Glutamatergic neuron (in vitro differentiated cells): ENCODE results near the gene TYMP. TPM values are rescaled to one million over a fixed set of nuclear protein-coding genes. Genes with fewer than 3 reads are reported as not detected.

Source experiments
- DNase-seq: peaks from one replicate; pipeline ENCODE4 v3.0.0; 2022
- H3K27ac Mint-ChIP-seq: one replicate; pipeline ENCODE4 v1.8.0; 2020; ENCODE audit warnings: mild to moderate bottlenecking, mixed read lengths, inconsistent platforms; ENCODE audit not compliant: unreplicated experiment
- H3K27me3 Mint-ChIP-seq: one replicate; pipeline ENCODE4 v1.8.0; 2020; ENCODE audit warnings: mild to moderate bottlenecking, moderate library complexity, mixed read lengths, inconsistent platforms; ENCODE audit not compliant: unreplicated experiment
- H3K36me3 Mint-ChIP-seq: one replicate; pipeline ENCODE4 v1.8.0; 2020; ENCODE audit warnings: mild to moderate bottlenecking, mixed read lengths, inconsistent platforms; ENCODE audit not compliant: unreplicated experiment
- H3K4me1 Mint-ChIP-seq: one replicate; pipeline ENCODE4 v1.8.0; 2020; ENCODE audit warnings: mild to moderate bottlenecking, low read depth, mixed read lengths, inconsistent platforms; ENCODE audit not compliant: unreplicated experiment
- H3K4me3 Mint-ChIP-seq: one replicate; pipeline ENCODE4 v1.8.0; 2020; ENCODE audit warnings: mild to moderate bottlenecking, mixed read lengths, inconsistent platforms; ENCODE audit not compliant: unreplicated experiment
- H3K9me3 Mint-ChIP-seq: one replicate; pipeline ENCODE4 v1.8.0; 2020; ENCODE audit warnings: mild to moderate bottlenecking, moderate library complexity, mixed read lengths, inconsistent platforms; ENCODE audit not compliant: unreplicated experiment
- total RNA-seq: library from RNA; stranded (reverse); fragmentation: NEBNext Ultra II Directional; extraction: Animal tissue kit (Norgen Biotek cat#: 25700); gene quantifications from one replicate; pipeline ENCODE4 v1.2.1, GENCODE V29; 2021; ENCODE audit not compliant: unreplicated experiment
- TF ChIP-seq, protein P1 (sequence below): fragments of 200-600 bp; sonication (generic); IDR thresholded peaks from one replicate; pipeline ENCODE4 v1.5.0; 2021; ENCODE audit not compliant: partially characterized antibody, unreplicated experiment

The TYMP gene
- total RNA-seq, 1 donor from 2014 or later: 1.2 TPM

DNA sequence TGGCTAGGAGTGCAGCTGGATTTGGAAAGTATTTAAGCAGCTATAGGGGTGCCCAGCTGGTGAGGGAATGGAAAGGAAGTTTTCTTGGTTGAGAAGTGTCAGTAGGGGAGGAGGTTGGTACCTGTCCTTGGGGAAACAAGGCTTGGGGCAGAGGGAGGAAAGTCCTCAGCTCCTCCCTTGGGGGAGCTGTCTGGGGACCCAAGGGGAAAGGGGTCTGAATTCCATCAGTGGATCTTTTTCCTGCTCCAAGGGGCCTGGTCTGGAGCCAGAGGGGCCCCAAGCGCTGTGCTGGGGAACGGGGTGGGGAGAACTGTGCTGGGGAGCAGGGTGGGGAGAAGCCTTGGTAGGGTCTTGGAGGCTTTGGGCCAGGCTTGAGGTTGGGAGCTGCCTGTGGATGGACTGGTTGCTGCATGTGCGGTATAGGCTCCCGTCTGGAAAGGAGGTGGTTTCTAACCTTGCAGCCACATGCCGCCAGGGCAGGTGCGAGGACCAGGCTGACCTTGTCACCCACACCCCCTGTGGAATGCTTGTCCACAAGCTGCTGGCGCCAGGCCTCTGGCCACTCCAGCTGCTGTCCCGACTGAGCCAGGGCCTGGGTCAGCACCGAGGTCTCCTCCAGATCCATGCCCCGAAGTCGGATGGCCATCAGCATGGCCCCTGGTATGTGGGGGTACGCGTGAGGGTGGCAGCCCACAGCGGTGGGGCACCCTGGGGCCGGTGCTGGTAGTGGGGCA is 963 bp downstream of the TYMP start:
- H3K27me3 Mint-ChIP-seq: peaks cover 30% of the 10 kb centered on the region
- no peak overlapping the region for H3K4me3 Mint-ChIP-seq
- peaks cover 15% of the 10 kb centered on the region for H3K9me3 Mint-ChIP-seq
- no peak for DNase-seq
- peaks cover 12% of the 10 kb centered on the region for H3K4me1 Mint-ChIP-seq
- peaks cover 5% of the 10 kb centered on the region for H3K36me3 Mint-ChIP-seq
- H3K27ac Mint-ChIP-seq: no peak overlapping the region
- TF ChIP-seq, protein P1, sequence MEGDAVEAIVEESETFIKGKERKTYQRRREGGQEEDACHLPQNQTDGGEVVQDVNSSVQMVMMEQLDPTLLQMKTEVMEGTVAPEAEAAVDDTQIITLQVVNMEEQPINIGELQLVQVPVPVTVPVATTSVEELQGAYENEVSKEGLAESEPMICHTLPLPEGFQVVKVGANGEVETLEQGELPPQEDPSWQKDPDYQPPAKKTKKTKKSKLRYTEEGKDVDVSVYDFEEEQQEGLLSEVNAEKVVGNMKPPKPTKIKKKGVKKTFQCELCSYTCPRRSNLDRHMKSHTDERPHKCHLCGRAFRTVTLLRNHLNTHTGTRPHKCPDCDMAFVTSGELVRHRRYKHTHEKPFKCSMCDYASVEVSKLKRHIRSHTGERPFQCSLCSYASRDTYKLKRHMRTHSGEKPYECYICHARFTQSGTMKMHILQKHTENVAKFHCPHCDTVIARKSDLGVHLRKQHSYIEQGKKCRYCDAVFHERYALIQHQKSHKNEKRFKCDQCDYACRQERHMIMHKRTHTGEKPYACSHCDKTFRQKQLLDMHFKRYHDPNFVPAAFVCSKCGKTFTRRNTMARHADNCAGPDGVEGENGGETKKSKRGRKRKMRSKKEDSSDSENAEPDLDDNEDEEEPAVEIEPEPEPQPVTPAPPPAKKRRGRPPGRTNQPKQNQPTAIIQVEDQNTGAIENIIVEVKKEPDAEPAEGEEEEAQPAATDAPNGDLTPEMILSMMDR: no peak

DNA sequence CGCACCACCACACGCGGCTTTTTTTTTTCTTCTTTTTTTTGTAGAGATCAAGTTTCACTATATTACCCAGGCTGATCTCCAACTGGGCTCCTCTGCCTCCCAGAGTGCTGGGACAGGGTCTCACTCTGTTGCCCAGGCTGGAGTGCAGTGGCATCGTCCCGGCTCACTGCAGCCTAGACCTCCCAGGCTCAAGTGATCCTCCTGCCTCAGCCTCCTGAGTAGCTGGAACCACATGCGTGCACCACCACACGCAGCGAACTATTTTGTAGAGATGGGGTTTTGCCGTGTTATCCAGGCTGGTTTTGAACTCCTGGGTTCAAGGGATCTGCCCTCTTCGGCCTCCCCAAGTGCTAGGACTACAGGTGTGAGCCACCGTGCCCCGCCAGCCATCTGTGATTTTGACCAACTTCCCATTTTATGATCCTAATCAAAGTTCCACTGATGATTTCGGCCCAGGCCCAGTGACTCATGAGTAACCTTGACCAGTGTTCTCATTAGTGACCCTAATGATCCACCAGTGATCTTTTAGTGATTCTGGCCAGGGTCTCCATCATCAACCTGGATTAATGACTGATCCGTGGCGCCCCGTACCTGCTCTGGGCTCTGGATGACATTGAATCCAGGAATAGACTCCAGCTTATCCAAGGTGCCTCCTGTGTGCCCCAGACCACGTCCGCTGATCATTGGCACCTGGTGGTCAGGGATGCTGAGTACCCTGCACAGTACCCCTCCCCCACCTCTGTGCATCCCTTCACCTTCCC is 1.7 kb downstream of the TYMP start:
- Mint-ChIP-seq H3K4me1 (peaks cover 12% of the 10 kb centered on the region), H3K27me3 (peaks cover 26% of the 10 kb centered on the region), H3K4me3 (peak overlapping the region; percentile 78), H3K27ac (peak overlapping the region; percentile 57), H3K36me3 (peaks cover 5% of the 10 kb centered on the region), H3K9me3 (peaks cover 15% of the 10 kb centered on the region)
- no peak for DNase-seq
- TF ChIP-seq, protein P1: no peak

DNA sequence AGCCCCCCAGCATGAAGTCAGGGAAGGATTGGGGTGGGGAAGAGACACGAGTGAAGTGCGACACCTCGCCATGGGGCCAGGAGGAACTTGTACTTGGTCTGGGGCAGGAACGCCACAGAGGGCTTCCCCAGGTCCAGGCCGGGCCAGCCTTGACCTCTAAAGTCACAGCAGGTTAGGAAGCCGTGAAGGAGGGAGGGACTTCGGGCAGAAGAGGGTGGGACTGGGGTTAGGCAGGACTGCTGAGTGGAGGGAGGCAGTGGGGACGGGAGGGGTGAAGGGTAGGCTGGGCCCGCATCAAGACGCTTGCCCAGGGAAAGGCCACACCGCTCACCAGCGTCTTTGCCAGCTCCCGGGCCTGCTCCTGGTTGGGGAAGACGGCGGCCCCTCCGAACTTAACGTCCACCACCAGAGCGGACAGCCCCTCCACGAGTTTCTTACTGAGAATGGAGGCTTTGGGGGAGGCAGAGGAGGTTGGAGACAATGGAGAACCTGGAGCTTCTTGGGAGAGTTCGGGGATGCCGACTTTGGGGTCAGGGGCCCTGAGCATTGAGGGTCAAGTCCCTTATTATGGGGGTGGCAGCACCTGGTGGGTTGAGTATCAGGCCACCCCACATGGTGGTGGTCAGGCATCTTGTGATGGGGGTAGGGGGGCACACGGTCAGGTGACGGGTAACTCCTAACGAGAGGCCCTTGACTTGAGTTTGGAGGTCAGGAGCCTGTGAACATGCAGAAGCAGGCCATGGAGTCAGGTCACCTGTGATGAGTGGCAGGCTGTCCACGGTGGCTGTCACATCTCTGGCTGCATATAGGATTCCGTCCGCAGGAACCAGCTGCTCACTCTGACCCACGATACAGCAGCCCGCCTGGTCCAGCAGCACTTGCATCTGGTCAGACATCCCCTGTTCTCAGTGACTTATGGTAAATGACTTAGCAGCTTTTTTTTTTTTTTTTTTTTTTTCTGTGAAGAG is 2.7 kb downstream of the TYMP start:
- H3K4me3 Mint-ChIP-seq: peak overlapping the region; percentile 78
- H3K27ac Mint-ChIP-seq: peak overlapping the region; percentile 77
- H3K27me3 Mint-ChIP-seq: peaks cover 20% of the 10 kb centered on the region

DNA sequence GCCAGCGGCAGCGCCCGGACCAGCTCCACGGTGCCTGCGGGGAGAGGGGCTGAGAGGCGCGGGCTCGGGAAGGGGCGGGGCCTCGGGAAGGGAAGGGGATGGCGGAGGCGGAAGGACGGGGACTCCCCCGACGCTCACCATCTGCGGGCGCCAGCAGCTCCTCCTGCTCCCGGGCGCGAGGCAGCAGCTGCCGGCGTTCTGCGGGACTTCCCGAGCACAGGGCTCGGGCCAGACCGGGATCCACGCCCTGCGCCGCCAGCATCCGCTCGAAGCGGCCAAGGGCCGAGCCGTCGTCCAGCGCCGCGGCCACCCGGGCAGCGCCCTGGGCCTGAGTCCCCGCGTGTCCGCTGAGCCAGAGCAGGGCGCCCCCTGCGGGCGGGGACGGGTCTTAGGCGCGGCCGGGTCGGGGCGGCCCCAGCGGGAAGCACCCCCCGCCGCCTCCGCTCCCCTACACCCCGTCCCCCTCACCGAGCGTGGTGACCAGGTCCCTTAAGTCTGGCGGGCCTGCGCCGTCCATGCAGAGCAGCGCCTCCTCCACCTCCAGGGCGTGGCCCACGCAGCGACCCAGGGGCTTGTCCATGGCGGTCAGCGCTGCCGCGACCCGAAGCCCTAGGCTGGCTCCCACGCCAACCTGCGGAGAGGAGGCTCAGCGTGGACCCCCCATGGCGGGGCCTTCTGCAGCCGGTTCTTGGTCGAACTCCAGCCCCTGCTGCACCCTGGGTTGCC is 3.5 kb downstream of the TYMP start:
- TF ChIP-seq, protein P1: peak; percentile 84
- DNase-seq: peak; percentile 91
- Mint-ChIP-seq H3K4me3 (peak overlapping the region; percentile 78), H3K36me3 (peaks cover 5% of the 10 kb centered on the region), H3K27ac (peak overlapping the region; percentile 77), H3K4me1 (peaks cover 12% of the 10 kb centered on the region), H3K27me3 (peaks cover 20% of the 10 kb centered on the region), H3K9me3 (peaks cover 15% of the 10 kb centered on the region)

More for the DNA sequence above, 2.7 kb downstream of the TYMP start:
- TF ChIP-seq, protein P1: no peak
- H3K4me1 Mint-ChIP-seq: peaks cover 12% of the 10 kb centered on the region
- H3K9me3 Mint-ChIP-seq: peaks cover 15% of the 10 kb centered on the region
- peaks cover 5% of the 10 kb centered on the region for H3K36me3 Mint-ChIP-seq
- peak; percentile 36 for DNase-seq
